Loucy (cell line): ENCODE results near the gene SLC16A7.

Source experiments
- H2AFZ ChIP-seq: fragments of 200-600 bp; sonication (generic); 2 replicates; pipeline ENCODE4 v1.6.0; 2016; ENCODE audit warnings: antibody characterized with exemption, mild to moderate bottlenecking, low read length, moderate library complexity
- H3F3A ChIP-seq: fragments of 200-600 bp; 2 replicates; pipeline ENCODE4 v1.6.0; 2016; ENCODE audit warnings: antibody characterized with exemption, low read depth, mild to moderate bottlenecking
- H3K27me3 ChIP-seq: fragments of 200-600 bp; sonication (generic); 2 replicates; pipeline ENCODE4 v1.6.1; 2014; ENCODE audit warnings: low read length, mild to moderate bottlenecking; ENCODE audit not compliant: insufficient read depth, poor library complexity, severe bottlenecking
- H3K36me3 ChIP-seq: fragments of 200-600 bp; sonication (generic); 2 replicates; pipeline ENCODE4 v1.6.1; 2016; ENCODE audit warnings: low read length; ENCODE audit not compliant: insufficient read depth
- H3K4me1 ChIP-seq: fragments of 200-600 bp; sonication (generic); 2 replicates; pipeline ENCODE4 v1.5.1; 2014; ENCODE audit warnings: low read length, mild to moderate bottlenecking; ENCODE audit not compliant: insufficient read depth, poor library complexity, severe bottlenecking
- H3K4me2 ChIP-seq: fragments of 200-600 bp; sonication (generic); 2 replicates; pipeline ENCODE4 v1.6.0; 2014; ENCODE audit warnings: antibody characterized with exemption, low read length, low read depth, mild to moderate bottlenecking; ENCODE audit not compliant: poor library complexity, severe bottlenecking
- H3K4me3 ChIP-seq: fragments of 200-600 bp; sonication (generic); 2 replicates; pipeline ENCODE4 v1.5.1; 2014; ENCODE audit warnings: low read length, mild to moderate bottlenecking, mixed read lengths; ENCODE audit not compliant: poor library complexity, severe bottlenecking
- H3K79me2 ChIP-seq: fragments of 200-600 bp; sonication (generic); 2 replicates; pipeline ENCODE4 v1.6.1; 2014; ENCODE audit warnings: low read length; ENCODE audit not compliant: insufficient read depth
- H3K9ac ChIP-seq: fragments of 200-600 bp; sonication (generic); 2 replicates; pipeline ENCODE4 v1.6.0; 2014; ENCODE audit warnings: mild to moderate bottlenecking, low read depth, low read length, moderate library complexity; ENCODE audit not compliant: poor library complexity, severe bottlenecking
- H3K9me2 ChIP-seq: fragments of 200-600 bp; sonication (generic); replicated peaks from 2 replicates; pipeline ENCODE4 v1.6.1; 2016; ENCODE audit warnings: low read depth, low read length, mixed read lengths
- H3K9me3 ChIP-seq: fragments of 200-600 bp; sonication (generic); 2 replicates; pipeline ENCODE4 v1.6.1; 2014; ENCODE audit warnings: mild to moderate bottlenecking, antibody characterized with exemption, low read length, low read depth; ENCODE audit not compliant: insufficient read depth
- H4K20me1 ChIP-seq: fragments of 200-600 bp; sonication (generic); 2 replicates; pipeline ENCODE4 v1.6.0; 2014; ENCODE audit warnings: antibody characterized with exemption, low read length, mild to moderate bottlenecking; ENCODE audit not compliant: insufficient read depth, poor library complexity, severe bottlenecking
- CTCF ChIP-seq: fragments of 200-600 bp; sonication (generic); conservative IDR thresholded peaks from 2 replicates; pipeline ENCODE4 v1.5.1; 2014; ENCODE audit warnings: mild to moderate bottlenecking, antibody characterized with exemption, low read length
- EZH2phosphoT487 ChIP-seq: fragments of 200-600 bp; IDR thresholded peaks from 2 replicates; pipeline ENCODE4 v1.6.1; 2018; ENCODE audit warnings: antibody characterized with exemption, mild to moderate bottlenecking, moderate library complexity, borderline replicate concordance

The SLC16A7 gene

GRCh38 chr12:59646636-59647035, 50.8 kb downstream of the SLC16A7 start:
- Histone ChIP-seq H3K4me3 (no peak overlapping the region), H4K20me1 (no peaks in the 10 kb centered on the region), H3K27me3 (no peaks in the 10 kb centered on the region), H3K79me2 (0 out of 2 replicates have a peak, but pooled peaks cover 3% of the 10 kb centered on the region), H3K9ac (no peak overlapping the region), H3K4me2 (no peak overlapping the region), H3F3A (no peaks in the 10 kb centered on the region), H2AFZ (no peak overlapping the region), H3K9me3 (no peaks in the 10 kb centered on the region), H3K36me3 (peaks cover 19% of the 10 kb centered on the region; the same call in 1 of the 2 replicates), H3K4me1 (peaks cover 6% of the 10 kb centered on the region), H3K9me2 (no peaks in the 10 kb centered on the region)
- TF ChIP-seq CTCF (no peak), EZH2phosphoT487 (no peak)

- Histone ChIP-seq H3K27me3 (no peaks in the 10 kb centered on the region), H3K9me2 (no peaks in the 10 kb centered on the region), H3K4me2 (no peak overlapping the region), H2AFZ (no peak overlapping the region), H3K4me3 (no peak overlapping the region), H3F3A (no peaks in the 10 kb centered on the region), H3K9me3 (no peaks in the 10 kb centered on the region), H4K20me1 (no peaks in the 10 kb centered on the region), H3K36me3 (peaks cover 7% of the 10 kb centered on the region; the same call in 1 of the 2 replicates), H3K9ac (no peak overlapping the region), H3K4me1 (peaks cover 6% of the 10 kb centered on the region), H3K79me2 (no peaks in the 10 kb centered on the region)
- TF ChIP-seq EZH2phosphoT487, result no peak
- no peak for TF ChIP-seq CTCF
Measured at GRCh38 chr12:59649203-59649602, 53.4 kb downstream of the SLC16A7 start.

GRCh38 chr12:59650588-59651228, 54.9 kb downstream of the SLC16A7 start:
- Histone ChIP-seq H3K9me2 (no peaks in the 10 kb centered on the region), H3K79me2 (no peaks in the 10 kb centered on the region), H3K4me1 (peaks cover 6% of the 10 kb centered on the region), H2AFZ (no peak overlapping the region), H3K9ac (no peak overlapping the region), H3K9me3 (no peaks in the 10 kb centered on the region), H3K4me3 (no peak overlapping the region), H4K20me1 (no peaks in the 10 kb centered on the region), H3K27me3 (no peaks in the 10 kb centered on the region), H3F3A (no peaks in the 10 kb centered on the region), H3K4me2 (no peak overlapping the region), H3K36me3 (no peaks in the 10 kb centered on the region; the same call in 1 of the 2 replicates)
- TF ChIP-seq CTCF (peak; percentile 39; the same call in 1 of the 2 replicates), EZH2phosphoT487 (no peak)
